Natural killer cell (primary cell): Measurements from ENCODE around the gene THBS1. TPM values are rescaled to one million over a fixed set of nuclear protein-coding genes. Genes with fewer than 3 reads are reported as not detected.
A peak's percentile ranks its signal among the peaks of the same experiment; 100 is the strongest.

Source experiments
- ATAC-seq, 3 donors: fragments of 150-1000 bp in 2 of 3; fragments of 200-7000 bp in 1 of 3; cut with Tn5 transposase; 1 replicate in 1 of 3; 2 replicates in 2 of 3; pipeline ENCODE4 v1.10.0; 2021; ENCODE audit warnings: mild to moderate bottlenecking in 2 of 3, moderate library complexity in 2 of 3
- DNase-seq, 2 donors: peaks; one replicate each; pipeline versions ENCODE4 v3.0.0 to v3.0.0-alpha.2; 2013 to 2021; ENCODE audit warnings: mixed read lengths in 1 of 2
- H3K27ac ChIP-seq: one replicate; pipeline ENCODE4 v1.5.1; 2013; ENCODE audit warnings: mild to moderate bottlenecking, low read length
- H3K27me3 ChIP-seq: one replicate; pipeline ENCODE4 v1.6.1; 2013; ENCODE audit warnings: low read length; ENCODE audit not compliant: control insufficient read depth, insufficient read depth
- H3K36me3 ChIP-seq: one replicate; pipeline ENCODE4 v1.6.1; 2013; ENCODE audit warnings: low read length; ENCODE audit not compliant: control insufficient read depth, insufficient read depth
- H3K4me1 ChIP-seq: one replicate; pipeline ENCODE4 v1.6.1; 2013; ENCODE audit warnings: low read length; ENCODE audit not compliant: control insufficient read depth, insufficient read depth
- H3K4me3 ChIP-seq: one replicate; pipeline ENCODE4 v1.5.1; 2013; ENCODE audit warnings: low read length
- H3K9me3 ChIP-seq: one replicate; pipeline ENCODE4 v1.6.1; 2013; ENCODE audit warnings: low read length; ENCODE audit not compliant: control insufficient read depth, insufficient read depth
- H3K27ac Mint-ChIP-seq, 2 donors: one replicate each; pipeline ENCODE4 v1.8.0; 2022; ENCODE audit warnings: mild to moderate bottlenecking in 2 of 2, mixed read lengths in 2 of 2, moderate library complexity in 1 of 2
- H3K27me3 Mint-ChIP-seq, 2 donors: one replicate each; pipeline ENCODE4 v1.8.0; 2022; ENCODE audit warnings: low read depth in 2 of 2, mixed read lengths in 2 of 2
- H3K36me3 Mint-ChIP-seq: one replicate; pipeline ENCODE4 v1.8.0; 2022; ENCODE audit warnings: mixed read lengths
- H3K4me1 Mint-ChIP-seq, 2 donors: one replicate each; pipeline ENCODE4 v1.8.0; 2022; ENCODE audit warnings: mixed read lengths in 2 of 2
- H3K4me3 Mint-ChIP-seq: one replicate; pipeline ENCODE4 v1.8.0; 2022; ENCODE audit warnings: mild to moderate bottlenecking, moderate library complexity, mixed read lengths
- H3K9me3 Mint-ChIP-seq, 2 donors: one replicate each; pipeline ENCODE4 v1.8.0; 2022; ENCODE audit warnings: mixed read lengths in 2 of 2
- CTCF ChIP-seq: fragments of 200-600 bp; IDR thresholded peaks from one replicate; pipeline ENCODE4 v1.8.0; 2022; ENCODE audit warnings: antibody characterized with exemption
- WGBS: methylation state at CpG from one replicate; pipeline ENCODE4 v1.1.7; 2013; ENCODE audit warnings: missing lambda C conversion rate; ENCODE audit not compliant: insufficient coverage; 5-methylcytosine and 5-hydroxymethylcytosine counted together
- intact Hi-C: fragments of 100-400 bp; cut with micrococcal nuclease; formaldehyde crosslinking; loops from one replicate; pipeline ENCODE4 v1.14.2; 2022
- total RNA-seq, 4 donors: library from RNA; stranded (reverse); fragments of 120-200 nt in 1 of 4; gene quantifications; one replicate each; pipeline versions ENCODE4 v1.2.3 to v1.2.4, GENCODE V29; 2013 to 2022

THBS1 gene
- total RNA-seq, 3 donors from 2014 or later (not counting 1 experiment from before 2014, with no cell fraction given) = 27.1 to 43.3 (median 38.3) TPM

GRCh38 chr15:39629906-39630305 lies 49.0 kb downstream of the THBS1 start:
- ATAC-seq = no peak
- Histone ChIP-seq H3K27ac (peak overlapping the region; percentile 100), H3K27me3 (no peaks in the 10 kb centered on the region), H3K4me1 (peaks cover 66% of the 10 kb centered on the region), H3K9me3 (peaks cover 6% of the 10 kb centered on the region), H3K36me3 (no peaks in the 10 kb centered on the region), H3K4me3 (no peak overlapping the region)
- peak overlapping the region; percentile 100 for H3K27ac Mint-ChIP-seq
- H3K9me3 Mint-ChIP-seq = peaks cover 2% of the 10 kb centered on the region in 2 donors
- DNase-seq = peak in 1 of 2 donors; percentile 18
- H3K4me1 Mint-ChIP-seq = peaks cover 76% of the 10 kb centered on the region in 2 donors
- WGBS = 66% methylated on average over 3 of the region's 3 CpGs
- no peak for TF ChIP-seq CTCF
- H3K4me3 Mint-ChIP-seq = peak overlapping the region; percentile 82
- intact Hi-C loops = loop anchor here (2.0 to 10.0 kb wide), 2 partner anchors 87 to 1055 kb away; no protein-coding TSS in a partner anchor
- no peaks in the 10 kb centered on the region for H3K27me3 Mint-ChIP-seq
- H3K36me3 Mint-ChIP-seq = peaks cover 10% of the 10 kb centered on the region

- Histone ChIP-seq H3K9me3 (peaks cover 3% of the 10 kb centered on the region), H3K4me1 (peaks cover 51% of the 10 kb centered on the region), H3K36me3 (no peaks in the 10 kb centered on the region), H3K4me3 (no peak overlapping the region), H3K27me3 (no peaks in the 10 kb centered on the region), H3K27ac (peak overlapping the region; percentile 100)
- peak overlapping the region; percentile 63 for H3K4me3 Mint-ChIP-seq
- ATAC-seq (peak in 2 of 3 donors; percentile 14 to 16), DNase-seq (peak in 1 of 2 donors; percentile 22)
- no peaks in the 10 kb centered on the region for H3K27me3 Mint-ChIP-seq
- H3K27ac Mint-ChIP-seq = peak overlapping the region; percentile 100
- intact Hi-C loops = loop anchor here (1.0 kb wide), 1 partner anchor 8 kb away; no protein-coding TSS in a partner anchor
- peaks cover 6% of the 10 kb centered on the region for H3K36me3 Mint-ChIP-seq
- peaks cover 61 to 68% of the 10 kb centered on the region in 2 donors for H3K4me1 Mint-ChIP-seq
- no peak for TF ChIP-seq CTCF
- WGBS = 49% methylated on average over 3 of the region's 3 CpGs
- peaks cover 2 to 5% of the 10 kb centered on the region in 2 donors for H3K9me3 Mint-ChIP-seq
Measured at GRCh38 chr15:39631357-39631756, 50.5 kb downstream of the THBS1 start.

- H3K4me3 ChIP-seq = no peak overlapping the region
- H3K9me3 ChIP-seq = no peaks in the 10 kb centered on the region
- WGBS = 100% methylated on average over 1 of the region's 1 CpG
- no peaks in the 10 kb centered on the region for H3K27me3 ChIP-seq
- H3K27ac ChIP-seq = no peak overlapping the region
- Mint-ChIP-seq H3K4me1 (peaks cover 32 to 38% of the 10 kb centered on the region in 2 donors), H3K36me3 (peaks cover 6% of the 10 kb centered on the region), H3K27ac (no peak overlapping the region), H3K27me3 (no peaks in the 10 kb centered on the region), H3K4me3 (no peak overlapping the region), H3K9me3 (peaks cover 0 to 5% of the 10 kb centered on the region in 2 donors)
- TF ChIP-seq CTCF = no peak
- ATAC-seq = no peak
- no peaks in the 10 kb centered on the region for H3K36me3 ChIP-seq
- intact Hi-C loops = no loop called here
- no peak for DNase-seq
- no peaks in the 10 kb centered on the region for H3K4me1 ChIP-seq
Measured at GRCh38 chr15:39638041-39638440, 57.2 kb downstream of the THBS1 start.

- Mint-ChIP-seq H3K27ac (peak overlapping the region; percentile 45 to 56), H3K9me3 (peaks cover 0 to 5% of the 10 kb centered on the region in 2 donors), H3K36me3 (peaks cover 6% of the 10 kb centered on the region), H3K4me1 (peaks cover 31 to 35% of the 10 kb centered on the region in 2 donors), H3K27me3 (no peaks in the 10 kb centered on the region), H3K4me3 (peak overlapping the region; percentile 11)
- H3K4me3 ChIP-seq = no peak overlapping the region
- H3K36me3 ChIP-seq = no peaks in the 10 kb centered on the region
- no peak overlapping the region for H3K27ac ChIP-seq
- DNase-seq (no peak), ATAC-seq (peak in 1 of 3 donors; percentile 30)
- intact Hi-C loops = no loop called here
- no peak for TF ChIP-seq CTCF
- no peaks in the 10 kb centered on the region for H3K27me3 ChIP-seq
- H3K9me3 ChIP-seq = no peaks in the 10 kb centered on the region
- no peaks in the 10 kb centered on the region for H3K4me1 ChIP-seq
- 41% methylated on average over 1 of the region's 1 CpG for WGBS
Measured at GRCh38 chr15:39639037-39639436, 58.2 kb downstream of the THBS1 start.
